GM12873 (cell line): ENCODE results near the gene KCTD10.

ENCODE experiments used
- TF ChIP-seq, protein P1 (sequence below): IDR thresholded peaks from 2 replicates; pipeline ENCODE4 v1.5.1; 2012; ENCODE audit warnings: low read depth, mild to moderate bottlenecking, moderate library complexity, low read length, control low read depth; ENCODE audit not compliant: insufficient read depth; ENCODE audit errors: missing control alignments

The KCTD10 gene

DNA sequence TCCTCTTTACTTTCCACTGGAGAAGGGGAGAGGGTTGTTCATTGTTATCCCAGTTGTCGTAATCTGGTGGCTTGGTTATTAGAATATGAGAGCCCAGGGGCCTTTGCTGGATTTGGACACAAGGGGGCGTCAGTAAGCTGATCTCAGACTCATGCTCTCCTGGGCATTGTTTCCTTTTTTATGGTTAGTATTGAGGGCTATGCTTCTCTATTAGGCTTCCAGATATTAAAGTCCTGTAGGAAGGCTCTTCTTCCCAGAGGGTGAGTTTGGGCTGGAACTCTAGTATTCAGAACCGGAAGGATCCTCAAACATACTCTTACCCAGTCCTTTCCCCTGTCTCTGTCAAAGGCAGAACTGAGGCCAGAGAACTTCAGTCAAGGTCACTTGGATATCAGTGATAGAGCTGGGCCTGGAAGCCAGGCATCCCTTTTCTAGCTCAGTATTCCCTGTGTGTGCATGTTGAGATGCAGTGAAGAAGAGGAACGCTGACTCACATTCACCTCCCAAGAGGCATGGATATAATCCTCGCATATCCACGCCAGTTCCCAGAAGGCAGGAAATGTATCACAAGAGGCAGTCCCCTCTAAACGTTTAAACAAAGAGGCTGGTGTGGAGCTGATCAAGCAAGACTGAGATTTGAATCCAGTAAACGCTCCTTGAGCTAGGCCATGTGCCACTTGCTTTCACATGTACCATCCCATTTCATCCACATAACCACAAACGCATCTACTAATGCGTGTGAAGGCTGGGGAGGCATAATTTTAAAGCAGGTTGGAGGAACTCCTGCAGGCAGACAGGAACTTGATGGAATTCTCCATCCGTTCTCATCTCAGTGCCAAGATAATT, 41.9 kb upstream of the KCTD10 start:
- TF ChIP-seq, protein P1, sequence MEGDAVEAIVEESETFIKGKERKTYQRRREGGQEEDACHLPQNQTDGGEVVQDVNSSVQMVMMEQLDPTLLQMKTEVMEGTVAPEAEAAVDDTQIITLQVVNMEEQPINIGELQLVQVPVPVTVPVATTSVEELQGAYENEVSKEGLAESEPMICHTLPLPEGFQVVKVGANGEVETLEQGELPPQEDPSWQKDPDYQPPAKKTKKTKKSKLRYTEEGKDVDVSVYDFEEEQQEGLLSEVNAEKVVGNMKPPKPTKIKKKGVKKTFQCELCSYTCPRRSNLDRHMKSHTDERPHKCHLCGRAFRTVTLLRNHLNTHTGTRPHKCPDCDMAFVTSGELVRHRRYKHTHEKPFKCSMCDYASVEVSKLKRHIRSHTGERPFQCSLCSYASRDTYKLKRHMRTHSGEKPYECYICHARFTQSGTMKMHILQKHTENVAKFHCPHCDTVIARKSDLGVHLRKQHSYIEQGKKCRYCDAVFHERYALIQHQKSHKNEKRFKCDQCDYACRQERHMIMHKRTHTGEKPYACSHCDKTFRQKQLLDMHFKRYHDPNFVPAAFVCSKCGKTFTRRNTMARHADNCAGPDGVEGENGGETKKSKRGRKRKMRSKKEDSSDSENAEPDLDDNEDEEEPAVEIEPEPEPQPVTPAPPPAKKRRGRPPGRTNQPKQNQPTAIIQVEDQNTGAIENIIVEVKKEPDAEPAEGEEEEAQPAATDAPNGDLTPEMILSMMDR: peak; percentile 84

DNA sequence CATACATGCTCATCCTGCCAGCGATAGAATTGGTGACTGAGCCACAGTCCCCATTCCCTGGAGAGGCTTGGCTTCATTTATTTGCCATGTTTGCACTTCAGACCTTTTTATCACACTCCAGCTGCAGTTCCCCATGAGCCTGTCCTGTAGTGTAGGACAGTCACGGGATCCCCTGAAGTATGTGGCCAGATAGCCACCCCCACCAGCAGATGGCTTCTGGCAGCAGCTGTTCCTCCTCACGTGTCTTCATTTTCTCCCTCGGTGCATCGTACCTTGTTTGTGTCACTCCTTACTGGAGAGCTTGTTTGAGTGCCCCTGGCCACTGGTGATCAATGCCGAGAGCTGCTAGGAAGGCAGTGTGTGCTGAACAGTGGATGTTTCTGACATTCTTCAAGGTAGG, 40.5 kb upstream of the KCTD10 start:
- TF ChIP-seq, protein P1: no peak

DNA sequence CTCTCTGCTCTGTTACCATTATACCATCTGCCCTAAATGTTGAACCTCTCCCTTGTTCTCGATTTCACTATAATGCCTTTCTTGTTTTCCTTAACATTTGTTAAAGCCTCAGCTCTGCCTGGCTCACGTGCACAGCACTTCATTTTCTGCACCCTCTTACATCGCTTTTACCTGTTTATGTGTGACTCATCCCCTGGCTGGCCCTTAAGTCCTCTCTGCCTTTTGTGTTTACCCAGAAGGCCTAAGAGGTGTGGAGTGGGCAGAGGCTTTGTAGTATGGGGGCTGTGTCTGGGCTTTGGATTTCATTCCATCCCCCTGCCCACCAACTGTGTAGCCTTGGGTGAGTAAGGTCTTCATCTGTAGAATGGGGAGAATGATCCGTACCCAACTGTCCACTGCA, 36.9 kb upstream of the KCTD10 start:
- TF ChIP-seq, protein P1: no peak

DNA sequence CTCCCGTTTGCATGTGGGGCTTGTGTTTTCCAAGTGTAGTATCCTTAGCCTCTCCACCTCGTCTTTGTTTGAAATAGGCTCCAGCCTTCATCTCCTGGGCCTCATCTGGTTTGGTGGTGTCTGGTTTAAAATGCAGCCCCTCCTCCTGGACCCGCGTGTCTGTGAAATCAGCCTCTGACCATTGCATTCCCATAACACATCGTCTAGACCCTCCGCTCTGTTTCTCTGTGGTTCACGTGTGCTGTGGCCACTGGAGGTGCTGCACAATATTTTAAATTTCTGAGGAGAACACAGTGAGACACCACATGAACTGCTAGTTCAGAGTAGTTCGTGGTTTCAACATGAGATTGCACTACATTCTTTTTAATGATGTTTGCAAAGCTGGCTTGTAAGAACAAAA, 36.0 kb upstream of the KCTD10 start:
- TF ChIP-seq, protein P1: no peak

DNA sequence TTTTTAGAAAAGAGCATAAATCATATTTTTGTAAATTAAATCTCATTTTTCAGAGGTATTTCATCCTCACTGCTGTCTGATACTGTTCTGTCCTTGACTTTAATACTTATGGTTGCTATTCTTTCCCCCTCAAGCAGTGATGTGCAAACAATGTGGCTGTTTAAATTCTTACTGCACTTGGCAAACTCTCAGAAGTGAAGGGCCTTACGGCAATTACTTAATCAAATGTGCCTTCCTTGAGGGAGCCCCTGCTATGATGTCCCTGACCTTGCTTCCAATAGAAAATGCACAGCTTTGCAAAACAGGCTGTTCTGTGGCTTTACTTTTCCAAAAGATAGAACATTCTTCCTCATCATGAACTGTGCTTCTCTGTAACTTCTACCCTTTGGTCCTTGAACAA, 35.5 kb upstream of the KCTD10 start:
- TF ChIP-seq, protein P1: no peak

DNA sequence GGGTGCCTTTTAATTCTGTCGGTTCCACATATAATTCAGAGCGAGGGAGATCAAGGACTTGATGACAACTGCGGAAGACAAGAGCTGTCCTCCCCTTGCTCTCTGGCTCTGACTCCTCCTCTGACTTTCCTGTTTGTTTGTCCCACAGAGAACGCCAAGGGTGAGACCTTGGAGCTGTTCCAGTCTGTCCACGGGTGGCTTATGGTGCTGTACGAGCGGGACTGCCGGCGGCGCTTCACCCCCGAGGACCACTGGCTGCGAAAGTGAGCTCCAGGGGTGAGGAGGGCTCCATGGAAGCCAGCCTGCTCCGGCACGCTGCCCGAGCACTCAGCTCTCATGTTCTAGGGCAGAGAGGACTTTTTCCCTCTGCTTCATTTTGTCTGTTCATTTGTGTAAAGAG, 33.1 kb upstream of the KCTD10 start:
- TF ChIP-seq, protein P1: no peak

DNA sequence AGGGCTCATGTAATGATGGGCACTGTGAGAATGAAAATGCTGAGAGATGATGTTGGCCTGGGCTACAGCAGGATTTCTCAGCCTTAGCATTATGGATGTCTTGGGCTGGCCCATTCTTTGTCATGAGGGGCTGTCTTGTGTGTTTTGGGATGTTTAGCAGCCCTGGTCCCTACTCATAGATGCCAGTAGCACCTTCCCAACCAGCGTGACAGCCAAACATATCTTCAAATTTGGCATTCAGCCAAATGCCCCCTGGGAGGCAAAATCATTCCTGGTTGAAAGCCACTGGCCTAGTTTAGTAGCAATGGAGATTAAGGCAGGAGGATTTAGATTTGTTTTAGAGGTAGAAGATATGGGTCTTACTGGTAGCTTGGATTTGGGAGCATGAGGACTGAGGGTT, 27.0 kb upstream of the KCTD10 start:
- TF ChIP-seq, protein P1: no peak
